ENCODE data around the gene PPARA. TPM values are rescaled to one million over a fixed set of nuclear protein-coding genes. Genes with fewer than 3 reads are reported as not detected.
"Not testable (repeated sequence)": the region's sequence is repeated elsewhere in the genome, so short reads cannot be mapped to it uniquely, and the experiment has no call there.

Gene PPARA
- total RNA-seq, 2 donors from 2014 or later = 49.6 to 66.2 TPM

DNA sequence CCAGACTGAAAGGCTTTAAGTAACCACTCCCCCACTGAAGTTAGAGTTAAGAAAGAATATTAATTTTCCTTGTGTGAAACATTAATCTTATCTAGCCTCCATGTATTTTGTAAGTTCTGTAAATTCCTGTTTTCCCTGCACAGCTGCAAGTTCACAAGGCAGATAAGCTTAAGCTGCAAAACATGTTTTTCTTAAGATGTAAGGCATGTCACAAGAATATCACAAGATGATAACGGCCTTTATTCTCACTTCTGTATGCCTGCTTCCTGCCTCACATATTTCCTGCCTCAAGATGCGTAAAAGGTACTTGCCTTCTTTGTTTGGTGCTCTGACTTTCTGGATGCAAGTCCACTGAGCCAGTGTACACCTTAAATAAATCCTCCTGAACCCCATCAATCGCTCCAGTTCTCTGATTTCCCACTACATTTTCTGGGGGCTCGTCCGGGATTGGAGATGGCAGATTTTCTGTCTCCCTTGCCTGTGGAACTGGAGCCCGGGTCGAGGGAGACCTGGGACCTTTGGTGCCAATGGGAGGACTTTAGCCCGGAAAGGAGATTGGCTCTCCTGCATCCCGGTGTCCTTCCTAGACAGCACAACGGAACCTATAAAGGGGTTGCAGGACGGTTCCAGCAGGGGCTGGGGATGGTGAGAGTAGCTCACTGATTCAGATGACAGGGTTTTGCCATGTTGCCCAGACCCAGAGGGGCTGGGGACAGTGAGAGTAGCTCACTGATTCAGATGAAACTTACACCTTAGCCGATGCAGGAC is 30.2 kb downstream of the PPARA start:
- ATAC-seq = no peak
- no peak for DNase-seq
- intact Hi-C loops (cut with DNase I) = no loop called here

GRCh38 chr22:46183733-46184132 is 33.4 kb downstream of the PPARA start:
- intact Hi-C loops (cut with DNase I) = no loop called here
- ATAC-seq = no peak
- no peak for DNase-seq

DNA sequence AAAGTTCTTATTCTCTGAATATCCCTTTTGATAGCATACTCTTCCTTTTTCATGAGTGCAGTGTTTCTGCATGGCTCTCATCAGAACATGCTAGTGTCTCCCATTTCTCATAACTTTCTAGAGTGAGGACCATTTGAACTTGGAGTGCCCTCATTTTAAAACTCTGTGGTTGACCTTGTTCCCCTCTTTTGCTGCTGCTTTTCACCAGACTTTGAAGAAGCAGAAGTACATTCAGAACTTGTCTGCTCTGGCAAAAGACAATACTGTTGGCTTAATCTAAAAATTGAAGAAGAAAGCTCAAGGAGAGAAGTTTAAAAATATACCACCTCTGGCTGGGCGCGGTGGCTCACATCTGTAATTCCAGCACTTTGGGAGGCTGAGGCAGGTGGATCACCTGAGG is 35.0 kb downstream of the PPARA start:
- intact Hi-C loops (cut with DNase I) = no loop called here

DNA sequence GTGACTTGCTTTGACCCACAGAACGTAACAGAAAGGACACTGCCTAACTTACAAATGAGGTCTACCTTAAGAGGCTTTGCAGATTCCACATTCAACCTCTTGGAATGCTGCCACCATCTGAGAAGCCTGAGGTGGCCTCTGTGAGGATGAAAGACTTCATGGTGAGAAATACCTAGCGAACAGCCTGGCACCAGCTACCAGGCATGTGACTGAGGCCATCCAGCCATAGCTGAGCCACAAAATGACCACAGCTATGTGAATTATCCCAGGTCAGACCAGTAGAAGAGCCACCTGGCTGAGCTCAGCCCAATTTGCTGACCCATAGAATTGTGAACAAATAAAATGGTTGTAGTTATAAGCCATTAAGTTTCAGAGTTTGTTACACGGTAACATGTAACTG is 37.5 kb downstream of the PPARA start:
- no peak for DNase-seq
- intact Hi-C loops (cut with DNase I) = no loop called here
- ATAC-seq = no peak

More for the DNA sequence above, 35.0 kb downstream of the PPARA start:
- no peak for ATAC-seq
- DNase-seq = no peak

- intact Hi-C loops (cut with DNase I) = no loop called here
- ATAC-seq (no peak), DNase-seq (no peak)
Observed at GRCh38 chr22:46192210-46192993, 42.1 kb downstream of the PPARA start.

DNA sequence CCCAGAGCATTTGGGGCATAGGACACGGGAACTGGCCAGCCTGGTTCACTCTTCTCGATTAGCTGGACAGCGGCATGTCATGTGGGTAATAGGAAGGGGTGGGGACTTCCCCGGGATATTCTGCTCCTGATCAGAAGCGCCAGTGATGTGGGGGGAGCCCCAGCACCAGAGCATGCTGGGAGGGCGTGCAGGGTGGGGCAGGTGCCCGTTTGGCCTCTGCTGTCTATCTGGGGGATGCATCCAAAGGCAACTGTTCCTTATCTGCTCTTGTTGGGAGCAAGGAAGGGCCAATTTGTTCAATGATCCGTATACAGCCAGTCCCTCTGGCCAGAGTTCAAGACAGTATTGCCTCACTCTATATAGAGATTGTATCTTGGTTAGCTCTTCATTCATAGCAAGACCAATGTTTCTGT is 43.6 kb downstream of the PPARA start:
- peak in 1 of 2 donors; percentile 48 for ATAC-seq
- DNase-seq = peak; percentile 47
- intact Hi-C loops (cut with DNase I) = no loop called here

DNA sequence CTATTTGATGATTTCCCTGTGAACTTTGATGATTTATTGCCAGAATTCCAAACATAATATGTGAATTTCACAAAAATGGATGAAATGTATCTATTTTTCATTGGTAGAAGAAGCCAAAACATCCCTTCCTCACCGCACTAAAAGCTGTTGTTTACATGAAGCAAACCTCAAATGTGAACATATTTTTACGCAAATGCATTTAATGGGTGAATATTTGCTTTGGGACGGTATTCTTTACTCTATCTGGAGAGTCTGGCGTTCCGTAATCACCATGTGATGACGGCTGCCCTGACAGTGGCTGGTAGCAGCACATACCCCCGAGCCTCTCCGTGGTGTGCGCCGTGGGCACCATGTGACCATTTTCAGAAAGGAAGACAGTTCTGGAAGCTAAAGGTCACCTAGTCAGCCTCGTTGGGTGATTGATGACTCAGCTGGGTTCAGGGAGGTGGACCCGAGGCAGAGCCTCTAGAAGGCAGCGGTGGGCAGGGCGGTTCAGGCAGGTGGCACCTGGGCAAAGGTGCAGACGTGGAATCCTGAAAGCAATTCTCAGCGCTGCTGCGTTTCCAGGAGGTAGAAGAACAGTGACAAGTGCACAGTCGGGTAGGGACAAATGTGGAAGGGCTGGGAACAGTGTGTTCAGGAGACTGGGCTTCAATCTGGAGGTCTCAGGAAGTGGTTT is 45.3 kb downstream of the PPARA start:
- ATAC-seq = peak in 1 of 2 donors; percentile 19
- intact Hi-C loops (cut with DNase I) = no loop called here
- DNase-seq = no peak

- intact Hi-C loops (cut with DNase I) = no loop called here
- DNase-seq = peak; percentile 63
Observed at GRCh38 chr22:46196278-46196677, 46.0 kb downstream of the PPARA start.

GRCh38 chr22:46198274-46198673 is 47.9 kb downstream of the PPARA start:
- DNase-seq = no peak
- ATAC-seq = no peak
- intact Hi-C loops (cut with DNase I) = no loop called here

More at GRCh38 chr22:46196278-46196677, 46.0 kb downstream of the PPARA start:
- ATAC-seq = peak; percentile 81 to 94

DNA sequence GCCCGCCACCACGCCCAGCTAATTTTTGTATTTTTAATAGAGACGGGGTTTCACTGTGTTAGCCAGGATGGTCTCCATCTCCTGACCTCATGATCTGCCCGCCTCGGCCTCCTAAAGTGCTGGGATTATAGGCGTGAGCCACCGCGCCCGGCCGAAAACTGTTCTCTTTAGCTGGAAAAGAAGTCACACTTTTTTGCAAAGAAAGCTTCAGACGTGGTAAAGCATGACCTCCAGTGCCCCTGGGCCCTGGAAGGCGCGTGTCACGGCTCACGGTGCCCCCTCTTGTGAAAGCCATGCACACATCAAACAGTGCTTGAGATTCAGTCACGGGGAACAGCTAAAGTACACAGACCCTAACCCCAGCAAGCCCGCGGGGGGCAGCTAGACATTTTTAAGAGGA is 48.5 kb downstream of the PPARA start:
- DNase-seq; intact Hi-C loops (cut with DNase I); ATAC-seq: not testable (repeated sequence)

GRCh38 chr22:46201059-46201757 is 50.9 kb downstream of the PPARA start:
- ATAC-seq (no peak), DNase-seq (no peak)
- intact Hi-C loops (cut with DNase I) = no loop called here

DNA sequence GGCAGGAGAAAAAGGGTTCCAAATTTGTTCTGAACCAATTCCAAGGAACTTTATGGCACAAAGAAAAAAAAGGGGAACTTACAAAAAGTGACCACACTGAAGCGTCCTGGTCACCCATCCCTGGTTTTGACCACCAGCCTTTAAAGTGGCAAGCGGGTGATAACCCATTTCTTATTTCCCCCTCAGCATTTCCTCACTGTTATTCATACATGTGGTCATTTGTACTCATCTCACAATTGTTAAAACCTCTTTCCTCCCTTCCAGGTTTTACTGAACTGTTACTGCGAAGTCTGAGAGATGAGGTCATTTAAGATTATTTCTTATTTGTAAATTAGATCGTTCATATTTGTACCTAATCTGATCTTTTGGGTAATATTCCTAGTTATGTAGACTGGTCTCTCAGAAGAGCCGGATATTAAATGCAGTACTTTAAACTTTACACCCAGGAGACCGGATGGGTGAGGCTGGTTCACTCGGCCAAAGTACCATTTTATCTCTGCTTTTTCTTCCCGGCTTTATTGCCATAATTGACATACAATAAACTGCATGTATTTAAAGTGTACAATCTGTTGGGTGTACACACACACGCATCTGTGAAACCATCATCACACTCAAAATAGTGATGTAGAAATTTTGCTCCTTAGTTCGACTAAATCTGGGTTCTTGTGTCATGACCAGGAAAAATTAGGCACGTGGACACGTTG is 52.7 kb downstream of the PPARA start:
- ATAC-seq = no peak
- intact Hi-C loops (cut with DNase I) = no loop called here
- no peak for DNase-seq

DNA sequence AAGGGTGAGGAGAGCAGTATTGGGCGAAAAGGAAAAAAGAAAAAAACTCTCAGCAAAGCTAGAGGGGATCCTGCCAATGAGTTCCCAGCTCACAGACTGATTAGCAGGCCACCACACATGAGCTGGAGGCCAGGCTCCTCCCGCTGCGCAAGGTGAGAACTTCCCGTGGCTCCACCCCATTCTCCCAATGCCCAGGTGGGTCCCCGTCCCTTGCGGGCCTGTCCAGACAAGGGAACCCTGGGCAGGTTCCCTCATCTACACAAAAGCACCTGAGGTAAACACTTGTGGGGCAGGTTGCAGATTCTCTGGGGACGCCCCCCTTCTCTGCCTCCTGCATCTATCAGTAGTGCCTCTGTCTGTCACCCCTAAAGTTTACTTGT is 53.3 kb downstream of the PPARA start:
- DNase-seq = no peak
- ATAC-seq = no peak
- intact Hi-C loops (cut with DNase I) = no loop called here

- DNase-seq (no peak), ATAC-seq (no peak)
- intact Hi-C loops (cut with DNase I) = no loop called here
Observed at GRCh38 chr22:46209262-46209661, 58.9 kb downstream of the PPARA start.

- DNase-seq (no peak), ATAC-seq (no peak)
- intact Hi-C loops (cut with DNase I) = no loop called here
Observed at GRCh38 chr22:46212195-46212594, 61.9 kb downstream of the PPARA start.

DNA sequence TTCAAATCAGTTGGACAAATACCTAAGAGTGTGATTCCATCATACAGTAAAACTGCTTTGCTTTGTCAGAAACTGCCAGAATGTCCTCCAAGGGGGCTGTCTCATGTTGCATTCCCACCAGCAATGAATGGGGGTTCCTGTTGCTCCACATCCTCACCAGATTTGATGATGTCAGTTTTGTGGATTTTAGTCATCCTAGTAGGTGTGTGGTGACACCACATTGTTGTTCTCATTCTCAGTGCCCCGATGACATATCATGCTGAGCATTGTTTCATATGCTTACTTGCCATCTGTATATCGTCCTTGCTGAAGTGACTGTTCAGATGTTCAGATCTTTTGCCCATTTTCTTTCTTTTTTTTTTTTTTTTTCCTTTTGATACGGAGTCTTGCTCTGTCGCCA is 62.7 kb downstream of the PPARA start:
- intact Hi-C loops (cut with DNase I) = no loop called here
- DNase-seq (no peak), ATAC-seq (no peak)

GRCh38 chr22:46214149-46214548 is 63.8 kb downstream of the PPARA start:
- intact Hi-C loops (cut with DNase I) = no loop called here
- DNase-seq = no peak
- ATAC-seq = no peak

- ATAC-seq = no peak
- DNase-seq = no peak
- intact Hi-C loops (cut with DNase I) = no loop called here
Observed at GRCh38 chr22:46214616-46215015, 64.3 kb downstream of the PPARA start.

- ATAC-seq (no peak), DNase-seq (no peak)
- intact Hi-C loops (cut with DNase I) = no loop called here
Observed at GRCh38 chr22:46219636-46220035, 69.3 kb downstream of the PPARA start.

Measured in left cardiac atrium (tissue), 4 donors.